Coronary artery (tissue), 2 donors: ENCODE measurements around the gene ARID4A.
A peak's percentile ranks its signal among the peaks of the same experiment; 100 is the strongest.

ENCODE experiments used
- DNase-seq: peaks from one replicate; pipeline ENCODE4 v3.0.0-alpha.2; 2017; ENCODE audit warnings: low spot score
- H3K27ac ChIP-seq, 2 donors: fragments of 200-600 bp; sonication (generic); one replicate each; pipeline ENCODE4 v1.5.1; 2016 to 2019
- H3K4me3 ChIP-seq: fragments of 200-600 bp; sonication (generic); 2 replicates; pipeline ENCODE4 v1.5.1; 2016; ENCODE audit warnings: mild to moderate bottlenecking, moderate library complexity
- TF ChIP-seq, protein P1 (sequence below): fragments of 200-600 bp; sonication (generic); IDR thresholded peaks from one replicate; pipeline ENCODE4 v1.5.1; 2019; ENCODE audit warnings: antibody characterized with exemption

Gene ARID4A

DNA sequence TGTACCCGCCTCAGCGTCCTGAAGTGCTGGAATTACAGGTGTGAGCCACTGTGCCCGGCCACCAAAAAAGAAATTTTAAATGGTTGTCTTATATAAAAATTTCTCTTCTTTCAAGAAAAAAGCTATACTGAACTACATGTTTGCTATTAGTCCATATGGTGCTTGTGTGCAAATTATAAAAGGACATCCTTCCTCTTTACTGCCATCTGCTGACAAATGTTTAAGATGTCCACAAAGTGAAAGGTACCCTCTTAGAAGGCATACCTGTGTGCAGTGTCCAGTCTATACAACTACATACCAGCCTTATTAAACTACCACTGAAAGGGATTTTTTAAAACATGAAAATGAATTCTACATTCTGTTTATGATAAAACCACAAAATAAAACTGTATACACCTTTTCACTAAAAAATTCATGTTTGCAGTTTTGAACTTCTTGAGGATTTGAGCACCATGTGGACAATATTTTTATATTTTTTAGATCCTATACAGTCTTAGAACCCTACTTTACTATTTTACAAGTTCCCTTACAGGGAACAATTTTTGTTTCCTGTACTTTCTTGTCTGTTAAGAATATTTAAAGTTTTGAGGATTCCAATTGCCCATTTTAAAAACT, 64.5 kb downstream of the ARID4A start:
- TF ChIP-seq, protein P1, sequence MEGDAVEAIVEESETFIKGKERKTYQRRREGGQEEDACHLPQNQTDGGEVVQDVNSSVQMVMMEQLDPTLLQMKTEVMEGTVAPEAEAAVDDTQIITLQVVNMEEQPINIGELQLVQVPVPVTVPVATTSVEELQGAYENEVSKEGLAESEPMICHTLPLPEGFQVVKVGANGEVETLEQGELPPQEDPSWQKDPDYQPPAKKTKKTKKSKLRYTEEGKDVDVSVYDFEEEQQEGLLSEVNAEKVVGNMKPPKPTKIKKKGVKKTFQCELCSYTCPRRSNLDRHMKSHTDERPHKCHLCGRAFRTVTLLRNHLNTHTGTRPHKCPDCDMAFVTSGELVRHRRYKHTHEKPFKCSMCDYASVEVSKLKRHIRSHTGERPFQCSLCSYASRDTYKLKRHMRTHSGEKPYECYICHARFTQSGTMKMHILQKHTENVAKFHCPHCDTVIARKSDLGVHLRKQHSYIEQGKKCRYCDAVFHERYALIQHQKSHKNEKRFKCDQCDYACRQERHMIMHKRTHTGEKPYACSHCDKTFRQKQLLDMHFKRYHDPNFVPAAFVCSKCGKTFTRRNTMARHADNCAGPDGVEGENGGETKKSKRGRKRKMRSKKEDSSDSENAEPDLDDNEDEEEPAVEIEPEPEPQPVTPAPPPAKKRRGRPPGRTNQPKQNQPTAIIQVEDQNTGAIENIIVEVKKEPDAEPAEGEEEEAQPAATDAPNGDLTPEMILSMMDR = no peak
- no peak overlapping the region for H3K27ac ChIP-seq

DNA sequence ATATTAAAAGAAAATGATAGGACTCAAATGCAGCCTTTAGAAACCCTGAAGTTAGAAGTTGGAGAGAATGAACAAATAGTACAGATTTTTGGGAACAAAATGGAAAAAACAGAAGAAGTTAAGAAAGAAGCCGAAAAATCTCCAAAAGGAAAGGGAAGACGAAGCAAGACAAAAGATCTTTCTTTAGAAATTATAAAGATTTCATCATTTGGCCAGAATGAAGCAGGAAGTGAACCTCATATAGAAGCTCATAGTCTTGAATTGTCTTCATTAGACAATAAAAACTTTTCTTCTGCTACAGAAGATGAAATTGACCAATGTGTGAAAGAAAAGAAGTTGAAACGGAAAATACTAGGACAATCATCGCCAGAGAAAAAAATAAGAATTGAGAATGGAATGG, 66.0 kb downstream of the ARID4A start:
- Histone ChIP-seq H3K4me3 (no peak overlapping the region), H3K27ac (no peak overlapping the region)
- TF ChIP-seq, protein P1 = no peak
- DNase-seq = no peak

More for the DNA sequence above, 64.5 kb downstream of the ARID4A start:
- no peak overlapping the region for H3K4me3 ChIP-seq
- DNase-seq = no peak

DNA sequence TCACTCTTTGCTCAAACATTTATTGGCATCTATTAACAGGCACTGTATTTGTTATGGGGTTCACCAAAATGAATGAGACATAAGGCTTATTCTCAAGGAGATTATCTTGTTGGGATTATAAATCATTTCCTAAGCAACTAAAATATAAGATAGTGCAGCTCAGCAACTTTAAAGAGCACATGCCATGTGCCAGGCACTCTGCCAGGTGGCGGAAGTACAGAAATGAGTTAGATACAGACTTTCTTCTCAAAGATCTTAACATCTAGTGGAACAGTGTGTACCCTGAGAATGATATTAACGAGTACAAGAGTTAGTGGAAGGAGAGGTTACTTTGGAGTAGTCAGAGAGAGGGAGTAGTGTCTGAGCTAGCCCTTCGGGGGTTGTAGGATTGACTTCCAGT, 68.9 kb downstream of the ARID4A start:
- TF ChIP-seq, protein P1 = no peak
- no peak overlapping the region for H3K4me3 ChIP-seq
- H3K27ac ChIP-seq = no peak overlapping the region
- no peak for DNase-seq

DNA sequence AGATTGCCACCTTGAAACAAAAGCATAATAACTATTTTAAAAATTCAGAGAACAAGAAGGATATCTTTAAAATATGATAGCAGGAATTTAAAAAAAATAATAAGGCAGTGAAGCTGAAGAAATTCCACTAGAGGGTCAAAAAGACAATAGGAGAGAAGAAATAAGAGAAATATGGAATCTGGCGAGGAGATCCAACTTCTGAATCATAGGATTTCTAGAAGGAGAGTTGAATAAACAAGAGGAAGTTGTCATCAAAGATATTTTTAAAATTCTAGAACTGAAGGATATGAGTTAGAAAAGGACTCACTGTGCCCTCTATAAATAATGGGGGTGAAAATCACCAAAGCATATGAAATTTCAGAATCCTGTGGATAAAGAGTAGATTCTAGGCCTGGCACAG, 70.6 kb downstream of the ARID4A start:
- no peak for DNase-seq
- no peak overlapping the region for H3K4me3 ChIP-seq
- H3K27ac ChIP-seq = no peak overlapping the region
- TF ChIP-seq, protein P1 = no peak

DNA sequence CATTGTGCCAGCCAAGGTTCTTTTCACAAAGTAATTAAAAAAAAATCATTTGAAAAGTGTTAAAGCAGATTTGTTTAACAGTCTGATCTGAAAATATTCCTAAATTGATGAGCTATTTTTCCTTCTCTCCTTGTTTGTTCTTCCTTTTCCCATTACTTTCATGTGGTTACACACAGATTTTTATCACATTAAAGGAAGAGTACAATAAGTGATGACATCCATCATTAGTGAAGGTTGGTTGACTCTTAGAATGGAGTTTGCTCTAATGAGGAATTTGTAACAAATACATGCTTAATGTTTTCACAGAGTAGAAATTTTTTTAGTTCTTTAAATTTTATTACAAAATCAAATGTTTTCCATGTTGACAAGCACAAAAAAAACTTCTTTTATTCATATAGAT, 78.4 kb downstream of the ARID4A start:
- no peak overlapping the region for H3K27ac ChIP-seq
- DNase-seq = no peak
- H3K4me3 ChIP-seq = no peak overlapping the region
- TF ChIP-seq, protein P1 = no peak

DNA sequence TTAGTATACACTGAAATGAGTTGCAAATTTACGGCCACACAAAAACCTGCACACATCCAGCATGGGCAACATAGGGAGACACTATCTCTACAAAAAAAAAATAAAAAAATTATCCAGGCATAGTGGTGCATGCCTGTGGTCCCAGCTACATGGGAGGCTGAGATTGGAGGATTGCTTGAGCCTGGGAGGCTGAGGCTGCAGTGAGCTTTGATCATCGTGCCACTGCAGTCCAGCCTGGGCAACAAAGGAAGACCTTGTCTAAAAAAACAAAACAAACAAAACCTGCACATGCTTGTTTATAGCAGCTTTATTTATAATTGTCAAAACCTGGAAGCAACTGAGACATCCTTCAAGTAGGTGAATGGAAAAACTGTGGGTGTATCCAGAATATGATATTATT, 92.5 kb downstream of the ARID4A start:
- TF ChIP-seq, protein P1 = no peak
- no peak for DNase-seq
- H3K4me3 ChIP-seq = no peak overlapping the region
- no peak overlapping the region for H3K27ac ChIP-seq

DNA sequence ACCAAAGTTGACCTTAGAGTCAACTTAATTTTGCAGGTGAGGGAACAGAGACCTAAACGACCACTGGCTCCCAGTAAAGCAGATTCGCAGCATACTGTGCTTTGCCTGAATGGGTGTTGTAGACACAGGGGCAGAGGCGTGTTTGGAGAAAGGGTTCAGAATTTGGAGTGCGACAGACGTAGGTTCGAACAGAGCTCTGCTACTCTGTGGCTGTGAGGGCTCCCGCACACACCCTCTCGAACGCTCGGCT, 97.1 kb downstream of the ARID4A start:
- Histone ChIP-seq H3K27ac (peak overlapping the region; percentile 73 to 83), H3K4me3 (peak overlapping the region; percentile 79)
- no peak for DNase-seq
- TF ChIP-seq, protein P1 = no peak
